Left lung (tissue), 10 donors: ENCODE data around the gene PPM1F. TPM values are rescaled to one million over a fixed set of nuclear protein-coding genes. Genes with fewer than 3 reads are reported as not detected.

Source experiments
- ATAC-seq: fragments of 200-7000 bp; cut with Tn5 transposase; one replicate; pipeline ENCODE4 v1.9.1; 2020; ENCODE audit warnings: moderate library complexity
- DNase-seq, 4 donors: peaks; one replicate each; pipeline ENCODE4 v3.0.0-alpha.2; 2013 to 2020
- H3K27ac ChIP-seq, 2 donors: fragments of 200-600 bp; sonication (generic) in 1 of 2; one replicate each; pipeline versions ENCODE4 v1.5.0 to v1.8.0; 2020 to 2021
- H3K27me3 ChIP-seq, 2 donors: fragments of 200-600 bp; sonication (generic) in 1 of 2; one replicate each; pipeline versions ENCODE4 v1.5.0 to v1.8.0; 2020 to 2021
- H3K36me3 ChIP-seq, 2 donors: fragments of 200-600 bp; sonication (generic) in 1 of 2; one replicate each; pipeline versions ENCODE4 v1.5.0 to v1.8.0; 2020 to 2021
- H3K4me1 ChIP-seq, 2 donors: fragments of 200-600 bp; one replicate each; pipeline ENCODE4 v1.8.0; 2021
- H3K4me3 ChIP-seq, 2 donors: fragments of 200-600 bp; sonication (generic) in 1 of 2; one replicate each; pipeline versions ENCODE4 v1.5.0 to v1.8.0; 2020 to 2021; ENCODE audit warnings: mild to moderate bottlenecking in 1 of 2
- H3K9me3 ChIP-seq, 2 donors: fragments of 200-600 bp; sonication (generic) in 1 of 2; one replicate each; pipeline versions ENCODE4 v1.5.0 to v1.8.0; 2020 to 2021
- intact Hi-C, 2 donors: fragments of 100-400 bp; cut with DNase I; formaldehyde crosslinking; loops; one replicate each; pipeline versions ENCODE4 v1.11.2 to v1.14.2; 2022
- polyA plus RNA-seq, 6 donors: library from polyadenylated mRNA; unstranded; fragments of 120-200 nt; gene quantifications; one replicate each; pipeline ENCODE4 v1.2.1, GENCODE V29; 2013; ENCODE audit not compliant: insufficient read length in 6 of 6
- total RNA-seq, 2 donors: library from RNA; stranded (reverse); fragmentation: NEBNext Ultra II Directional; extraction: Animal tissue kit (Norgen Biotek cat#: 25700); gene quantifications; one replicate each; pipeline ENCODE4 v1.2.1, GENCODE V29; 2021
- TF ChIP-seq, protein P1 (sequence below), 2 donors: fragments of 200-600 bp; sonication (generic) in 1 of 2; IDR thresholded peaks; one replicate each; pipeline versions ENCODE4 v1.5.0 to v1.8.0; 2021; ENCODE audit warnings: antibody characterized with exemption in 2 of 2
- donor health status: DM: no; HTN: yes; CAD: no.
- donor health status: DM: no; HTN: no; CAD: no.

Gene PPM1F
- total and polyA plus RNA-seq, 8 donors: 31.0 to 60.0 (median 51.3) TPM

- DNase-seq: no peak
- intact Hi-C loops: loop anchor here in 1 of 2 donors (10.0 kb wide), 1 partner anchor 216 kb away; no protein-coding TSS in a partner anchor
- TF ChIP-seq, protein P1, sequence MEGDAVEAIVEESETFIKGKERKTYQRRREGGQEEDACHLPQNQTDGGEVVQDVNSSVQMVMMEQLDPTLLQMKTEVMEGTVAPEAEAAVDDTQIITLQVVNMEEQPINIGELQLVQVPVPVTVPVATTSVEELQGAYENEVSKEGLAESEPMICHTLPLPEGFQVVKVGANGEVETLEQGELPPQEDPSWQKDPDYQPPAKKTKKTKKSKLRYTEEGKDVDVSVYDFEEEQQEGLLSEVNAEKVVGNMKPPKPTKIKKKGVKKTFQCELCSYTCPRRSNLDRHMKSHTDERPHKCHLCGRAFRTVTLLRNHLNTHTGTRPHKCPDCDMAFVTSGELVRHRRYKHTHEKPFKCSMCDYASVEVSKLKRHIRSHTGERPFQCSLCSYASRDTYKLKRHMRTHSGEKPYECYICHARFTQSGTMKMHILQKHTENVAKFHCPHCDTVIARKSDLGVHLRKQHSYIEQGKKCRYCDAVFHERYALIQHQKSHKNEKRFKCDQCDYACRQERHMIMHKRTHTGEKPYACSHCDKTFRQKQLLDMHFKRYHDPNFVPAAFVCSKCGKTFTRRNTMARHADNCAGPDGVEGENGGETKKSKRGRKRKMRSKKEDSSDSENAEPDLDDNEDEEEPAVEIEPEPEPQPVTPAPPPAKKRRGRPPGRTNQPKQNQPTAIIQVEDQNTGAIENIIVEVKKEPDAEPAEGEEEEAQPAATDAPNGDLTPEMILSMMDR (IDR thresholded peaks at IDR 0.05): no peak
- Histone ChIP-seq H3K4me1 (peaks cover 4 to 7% of the 10 kb centered on the region in 2 donors), H3K9me3 (no peaks in the 10 kb centered on the region), H3K36me3 (peaks cover 4 to 95% of the 10 kb centered on the region in 2 donors), H3K27me3 (no peaks in the 10 kb centered on the region), H3K27ac (no peak overlapping the region), H3K4me3 (no peak overlapping the region)
- no peak for ATAC-seq
Observed at GRCh38 chr22:21931056-21931455, 21.6 kb downstream of the PPM1F start.

GRCh38 chr22:21929253-21929652, 23.4 kb downstream of the PPM1F start:
- Histone ChIP-seq H3K9me3 (no peaks in the 10 kb centered on the region), H3K4me3 (no peak overlapping the region), H3K4me1 (no peaks in the 10 kb centered on the region), H3K27me3 (no peaks in the 10 kb centered on the region), H3K36me3 (peaks cover 4 to 100% of the 10 kb centered on the region in 2 donors), H3K27ac (no peak overlapping the region)
- ATAC-seq (no peak), DNase-seq (no peak)
- intact Hi-C loops: no loop called here
- TF ChIP-seq, protein P1 (IDR thresholded peaks at IDR 0.05): no peak

DNA sequence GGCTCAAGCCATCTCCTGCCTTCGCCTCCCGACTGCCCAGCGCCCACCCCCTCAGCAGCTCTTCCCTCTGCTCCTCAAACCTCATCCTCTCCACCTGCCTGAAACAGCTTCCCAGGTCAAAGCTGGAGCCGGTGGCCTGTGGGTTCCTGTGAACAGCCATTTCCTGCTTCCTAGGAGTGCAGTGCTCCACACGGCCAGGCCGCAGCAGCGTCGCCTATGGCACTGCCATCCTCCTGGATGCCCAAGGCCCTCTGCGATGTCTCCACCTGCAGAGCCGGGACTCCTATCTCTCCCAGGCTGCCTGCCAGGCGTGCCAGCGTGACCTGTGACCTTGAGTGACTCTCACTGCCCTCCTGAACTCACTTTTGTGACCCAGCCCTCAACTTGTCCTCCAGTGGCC, 24.6 kb downstream of the PPM1F start:
- Histone ChIP-seq H3K36me3 (peaks cover 4 to 100% of the 10 kb centered on the region in 2 donors), H3K27ac (no peak overlapping the region), H3K4me3 (no peak overlapping the region), H3K4me1 (no peaks in the 10 kb centered on the region), H3K9me3 (no peaks in the 10 kb centered on the region), H3K27me3 (no peaks in the 10 kb centered on the region)
- ATAC-seq: no peak
- intact Hi-C loops: no loop called here
- peak in 1 of 4 donors; percentile 47 for DNase-seq
- TF ChIP-seq, protein P1 (IDR thresholded peaks at IDR 0.05): no peak

GRCh38 chr22:21927174-21927823, 25.3 kb downstream of the PPM1F start:
- intact Hi-C loops: no loop called here
- Histone ChIP-seq H3K27me3 (no peaks in the 10 kb centered on the region), H3K9me3 (no peaks in the 10 kb centered on the region), H3K4me3 (no peak overlapping the region), H3K36me3 (peaks cover 4 to 100% of the 10 kb centered on the region in 2 donors), H3K4me1 (no peaks in the 10 kb centered on the region), H3K27ac (no peak overlapping the region)
- TF ChIP-seq, protein P1 (IDR thresholded peaks at IDR 0.05): no peak
- ATAC-seq (no peak), DNase-seq (peak in 1 of 4 donors; percentile 59)

GRCh38 chr22:21926728-21927127, 25.9 kb downstream of the PPM1F start:
- ATAC-seq (no peak), DNase-seq (peak in 1 of 4 donors; percentile 40)
- Histone ChIP-seq H3K27ac (no peak overlapping the region), H3K9me3 (no peaks in the 10 kb centered on the region), H3K27me3 (no peaks in the 10 kb centered on the region), H3K4me1 (no peaks in the 10 kb centered on the region), H3K4me3 (no peak overlapping the region), H3K36me3 (peaks cover 4 to 99% of the 10 kb centered on the region in 2 donors)
- intact Hi-C loops: no loop called here
- TF ChIP-seq, protein P1 (IDR thresholded peaks at IDR 0.05): no peak
